Gastrocnemius medialis (tissue), 4 donors: ENCODE results near the gene CDC25B. TPM values are rescaled to one million over a fixed set of nuclear protein-coding genes. Genes with fewer than 3 reads are reported as not detected.

Experiments
- ATAC-seq, 2 donors: fragments of 150-250 bp; one replicate each; pipeline ENCODE4 v1.9.1; 2016
- DNase-seq, 2 donors: peaks; one replicate each; pipeline ENCODE4 v3.0.0-alpha.2; 2019
- H3K27ac ChIP-seq, 4 donors: fragments of 200-600 bp; sonication (generic); 1 replicate in 1 of 4; 2 replicates in 3 of 4; pipeline ENCODE4 v1.5.1; 2016 to 2018; ENCODE audit warnings: mild to moderate bottlenecking in 2 of 4, moderate library complexity in 1 of 4
- H3K27me3 ChIP-seq, 3 donors: fragments of 200-600 bp; sonication (generic) in 2 of 3; 1 replicate in 1 of 3; 2 replicates in 2 of 3; pipeline versions ENCODE4 v1.5.1 to v1.6.0; 2016 to 2019; ENCODE audit warnings: mild to moderate bottlenecking in 1 of 3, moderate library complexity in 1 of 3
- H3K36me3 ChIP-seq, 2 donors: fragments of 200-600 bp; sonication (generic) in 1 of 2; one replicate each; pipeline ENCODE4 v1.5.1; 2017 to 2018
- H3K4me1 ChIP-seq, 2 donors: fragments of 200-600 bp; sonication (generic) in 1 of 2; one replicate each; pipeline ENCODE4 v1.5.1; 2016 to 2017; ENCODE audit warnings: mild to moderate bottlenecking in 2 of 2
- H3K4me3 ChIP-seq, 4 donors: fragments of 200-600 bp; sonication (generic) in 3 of 4; 1 replicate in 1 of 4; 2 replicates in 3 of 4; pipeline ENCODE4 v1.5.1; 2016 to 2019; ENCODE audit warnings: mild to moderate bottlenecking in 2 of 4
- H3K9me3 ChIP-seq, 3 donors: fragments of 200-600 bp; sonication (generic) in 2 of 3; 1 replicate in 1 of 3; 2 replicates in 2 of 3; pipeline ENCODE4 v1.5.1; 2016 to 2019
- POLR2A ChIP-seq, 2 donors: fragments of 450-650 bp; IDR thresholded peaks; one replicate each; pipeline ENCODE4 v1.6.1; 2017; ENCODE audit warnings: antibody characterized with exemption in 2 of 2, mild to moderate bottlenecking in 2 of 2, moderate library complexity in 2 of 2
- in situ Hi-C, 4 donors: fragments of 200-750 bp; cut with MboI; loops; one replicate each; pipeline versions ENCODE4 v1.15.0 to v1.8.0; 2017; ENCODE audit warnings: low sequenced_read_pairs in 4 of 4
- intact Hi-C: fragments of 100-400 bp; cut with DNase I; formaldehyde crosslinking; loops from one replicate; pipeline ENCODE4 v1.15.1; 2023; ENCODE audit warnings: low total_unique reads
- total RNA-seq, 4 donors: library from RNA; depleted of rRNA; stranded (reverse); fragments of >200 nt; gene quantifications; one replicate each; pipeline versions ENCODE4 v1.1.0 to v1.2.3, GENCODE V29; 2016
- TF ChIP-seq, protein P1 (sequence below), 5 experiments: fragments of 450-650 bp in 3 of 5; fragments of 200-600 bp in 2 of 5; sonication (generic) in 2 of 5; IDR thresholded peaks in 4 of 5; conservative IDR thresholded peaks in 1 of 5; 1 replicate in 4 of 5; 2 replicates in 1 of 5; pipeline ENCODE4 v1.5.1; 2016 to 2019; ENCODE audit warnings: antibody characterized with exemption in 5 of 5, mild to moderate bottlenecking in 3 of 5, moderate library complexity in 3 of 5

CDC25B gene
- total RNA-seq, 4 donors from 2014 or later: 2.3 to 17.3 (median 10.1) TPM

DNA sequence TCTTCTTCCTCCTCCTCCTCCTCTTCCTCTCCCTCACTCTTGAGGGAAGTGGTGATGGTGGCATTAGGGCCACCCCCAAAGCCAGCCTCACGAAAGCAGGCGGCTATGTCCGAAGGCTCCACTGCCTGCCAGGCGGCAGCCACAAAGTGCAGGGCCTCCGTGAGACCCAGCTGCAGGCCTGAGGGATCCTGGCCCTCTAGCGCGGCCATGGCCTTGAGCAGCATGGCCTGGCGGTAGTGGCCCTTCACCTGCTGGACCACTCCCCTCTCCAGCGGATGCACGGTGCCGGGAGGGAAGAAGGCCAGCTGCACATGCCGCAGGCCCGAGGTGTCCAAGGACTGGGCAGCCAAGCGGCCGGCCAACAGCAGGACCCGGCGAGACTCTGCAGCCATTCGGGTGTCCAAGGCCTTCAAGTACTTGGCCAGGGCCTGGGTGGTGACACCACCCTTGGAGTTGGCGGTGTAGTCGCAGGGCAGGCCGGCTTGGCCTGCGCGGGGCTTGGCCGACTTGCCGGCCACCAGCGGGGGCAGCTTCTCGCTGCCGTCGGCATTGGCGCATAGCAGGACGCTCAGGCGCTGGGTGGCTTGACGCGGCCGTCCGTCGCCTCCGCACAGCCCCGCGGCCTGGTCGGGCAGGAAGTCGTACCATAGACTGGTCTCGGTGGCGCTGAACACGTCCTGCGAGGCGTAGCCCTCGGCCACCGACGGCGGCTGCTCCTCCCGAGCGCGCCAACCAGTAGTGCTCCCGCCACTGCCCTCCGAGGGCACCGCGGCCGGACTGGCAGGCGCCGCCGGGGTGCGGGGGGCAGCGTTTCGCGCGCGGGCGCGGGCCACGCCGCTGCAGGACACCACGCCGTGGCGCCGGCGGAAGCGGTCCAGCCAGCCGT is 10.6 kb upstream of the CDC25B start:
- Histone ChIP-seq H3K4me1 (peaks cover 35 to 38% of the 10 kb centered on the region in 2 donors), H3K36me3 (no peaks in the 10 kb centered on the region), H3K27me3 (no peaks in the 10 kb centered on the region), H3K9me3 (no peaks in the 10 kb centered on the region), H3K4me3 (peak overlapping the region; percentile 65 to 68 (median 67)), H3K27ac (peak overlapping the region; percentile 76 to 85 (median 82))
- no peak for TF ChIP-seq POLR2A (IDR thresholded peaks at IDR 0.05)
- TF ChIP-seq, protein P1, sequence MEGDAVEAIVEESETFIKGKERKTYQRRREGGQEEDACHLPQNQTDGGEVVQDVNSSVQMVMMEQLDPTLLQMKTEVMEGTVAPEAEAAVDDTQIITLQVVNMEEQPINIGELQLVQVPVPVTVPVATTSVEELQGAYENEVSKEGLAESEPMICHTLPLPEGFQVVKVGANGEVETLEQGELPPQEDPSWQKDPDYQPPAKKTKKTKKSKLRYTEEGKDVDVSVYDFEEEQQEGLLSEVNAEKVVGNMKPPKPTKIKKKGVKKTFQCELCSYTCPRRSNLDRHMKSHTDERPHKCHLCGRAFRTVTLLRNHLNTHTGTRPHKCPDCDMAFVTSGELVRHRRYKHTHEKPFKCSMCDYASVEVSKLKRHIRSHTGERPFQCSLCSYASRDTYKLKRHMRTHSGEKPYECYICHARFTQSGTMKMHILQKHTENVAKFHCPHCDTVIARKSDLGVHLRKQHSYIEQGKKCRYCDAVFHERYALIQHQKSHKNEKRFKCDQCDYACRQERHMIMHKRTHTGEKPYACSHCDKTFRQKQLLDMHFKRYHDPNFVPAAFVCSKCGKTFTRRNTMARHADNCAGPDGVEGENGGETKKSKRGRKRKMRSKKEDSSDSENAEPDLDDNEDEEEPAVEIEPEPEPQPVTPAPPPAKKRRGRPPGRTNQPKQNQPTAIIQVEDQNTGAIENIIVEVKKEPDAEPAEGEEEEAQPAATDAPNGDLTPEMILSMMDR (IDR thresholded peaks at IDR 0.05 in 4 of 5, conservative IDR thresholded peaks at IDR 0.05 in 1 of 5): no peak
- DNase-seq (no peak), ATAC-seq (peak in 1 of 2 donors; percentile 1)
- in situ Hi-C loops (no loop called here), intact Hi-C loops (loop anchor here (1.0 to 5.0 kb wide), 3 partner anchors 35 to 302 kb away; partner anchors contain the start of genes AP5S1 and MAVS)

DNA sequence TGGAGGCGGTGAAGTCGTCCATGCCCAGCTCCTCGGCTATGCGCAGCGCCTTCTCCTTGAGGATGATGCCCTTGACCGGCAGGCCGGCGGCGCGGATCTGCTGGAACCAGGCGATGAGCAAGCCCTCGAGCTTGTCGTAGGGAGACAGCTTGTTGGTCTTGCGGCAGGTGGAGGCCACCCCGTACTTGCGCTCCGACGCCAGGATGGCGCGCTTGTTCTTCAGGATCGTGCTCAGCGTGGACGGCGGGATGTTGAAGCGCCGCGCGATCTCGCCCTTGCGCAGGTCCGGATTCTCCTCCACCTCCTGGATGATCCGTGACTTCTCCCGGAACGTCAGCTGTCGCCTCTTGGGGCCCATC is 10.0 kb upstream of the CDC25B start:
- no peaks in the 10 kb centered on the region for H3K36me3 ChIP-seq
- ATAC-seq: peak; percentile 56 to 71
- TF ChIP-seq POLR2A (IDR thresholded peaks at IDR 0.05): no peak
- TF ChIP-seq, protein P1 (IDR thresholded peaks at IDR 0.05 in 4 of 5, conservative IDR thresholded peaks at IDR 0.05 in 1 of 5): no peak
- peak overlapping the region; percentile 65 to 68 (median 67) for H3K4me3 ChIP-seq
- peak; percentile 23 to 53 for DNase-seq
- no peaks in the 10 kb centered on the region for H3K27me3 ChIP-seq
- peaks cover 29 to 33% of the 10 kb centered on the region in 2 donors for H3K4me1 ChIP-seq
- intact Hi-C loops (loop anchor here (1.0 to 5.0 kb wide), 3 partner anchors 34 to 301 kb away; partner anchors contain the start of genes AP5S1 and MAVS), in situ Hi-C loops (no loop called here)
- H3K9me3 ChIP-seq: no peaks in the 10 kb centered on the region
- H3K27ac ChIP-seq: peak overlapping the region; percentile 76 to 85 (median 82)

DNA sequence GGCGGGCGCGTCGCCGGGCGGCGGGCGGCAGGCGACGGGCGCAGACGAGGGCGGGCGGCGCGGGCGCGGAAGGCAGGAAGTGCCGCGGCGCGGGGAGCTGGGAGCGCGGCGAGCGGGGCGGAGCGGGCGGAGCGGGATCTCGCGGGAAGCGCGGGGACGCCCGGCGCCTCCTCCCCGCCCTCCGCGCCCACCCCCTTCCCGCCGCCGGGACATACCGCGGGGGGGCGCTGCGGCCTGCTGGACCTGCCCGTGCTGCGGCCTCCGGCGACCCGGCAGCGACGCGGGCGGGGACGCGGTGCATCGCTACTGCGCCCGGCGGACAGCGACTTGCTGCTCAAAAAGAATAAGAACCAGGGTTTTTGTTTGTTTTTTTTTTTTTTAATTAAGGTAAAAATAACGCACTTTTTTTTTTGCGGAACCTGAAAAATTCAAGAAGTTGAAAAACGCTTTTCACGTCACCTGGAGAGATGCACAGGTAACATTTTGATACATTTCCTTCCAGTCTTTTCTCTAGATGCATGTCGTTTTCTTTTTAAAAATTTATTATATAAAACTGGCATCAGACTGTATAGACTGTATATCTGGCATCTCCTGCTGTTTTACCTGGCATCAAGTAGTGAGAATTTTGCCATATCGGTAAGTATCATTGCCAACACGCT is 9.3 kb upstream of the CDC25B start, which contains the start of gene CENPB:
TSS of gene CENPB (minus strand) at position 76 of the 659 bp plus-strand sequence. CDS start 257 bp downstream, outside the sequence.
- Histone ChIP-seq H3K9me3 (no peaks in the 10 kb centered on the region), H3K4me1 (peaks cover 28 to 32% of the 10 kb centered on the region in 2 donors), H3K36me3 (no peaks in the 10 kb centered on the region), H3K27ac (peak within 1 kb of the TSS; percentile 76 to 85 (median 82)), H3K27me3 (no peaks in the 10 kb centered on the region), H3K4me3 (peak within 1 kb of the TSS; percentile 65 to 68 (median 67))
- intact Hi-C loops: loop anchor here (1.0 to 5.0 kb wide), 3 partner anchors 34 to 301 kb away; partner anchors contain the start of genes AP5S1 and MAVS
- no peak for TF ChIP-seq POLR2A (IDR thresholded peaks at IDR 0.05)
- TF ChIP-seq, protein P1 (IDR thresholded peaks at IDR 0.05 in 4 of 5, conservative IDR thresholded peaks at IDR 0.05 in 1 of 5): peak; percentile 59 to 97 (median 66)
- ATAC-seq (peak; percentile 91 to 92), DNase-seq (peak; percentile 76 to 82)
- in situ Hi-C loops: no loop called here

DNA sequence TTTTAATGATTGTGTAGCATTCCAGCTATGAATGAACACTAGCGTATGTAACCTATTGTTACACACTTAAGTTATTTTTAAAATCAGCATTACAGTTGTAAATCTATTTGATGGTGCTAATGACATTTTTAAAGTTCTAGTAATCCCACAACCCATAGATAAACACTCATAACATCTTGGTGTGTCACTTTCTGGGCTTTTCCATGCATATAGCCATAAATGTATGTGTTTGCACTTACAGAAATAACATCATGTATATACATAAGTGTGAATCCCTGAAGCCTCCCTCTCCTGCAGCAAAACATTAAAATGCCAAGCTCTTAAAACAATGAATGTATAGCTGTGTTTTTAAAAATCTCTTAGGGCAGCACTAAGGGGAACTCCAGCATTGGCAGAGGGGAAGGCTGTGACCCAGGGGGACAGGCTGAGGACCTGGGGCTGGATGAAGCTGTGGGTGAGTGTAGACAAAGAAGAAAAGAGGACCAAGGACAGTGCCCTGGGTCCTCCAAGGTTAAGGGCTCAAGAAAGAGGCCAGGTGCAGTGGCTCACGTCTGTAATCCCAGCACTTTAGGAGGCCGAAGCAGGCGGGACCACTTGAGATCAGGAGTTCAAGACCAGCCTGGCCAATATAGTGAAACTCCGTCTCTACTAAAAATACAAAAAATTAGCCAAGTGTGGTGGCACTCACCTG is 8.6 kb upstream of the CDC25B start:
- peak overlapping the region in 3 of 4 donors; percentile 21 to 51 (median 50) for H3K27ac ChIP-seq
- intact Hi-C loops: loop anchor here (2.0 to 5.0 kb wide), 2 partner anchors 59 to 300 kb away; partner anchors contain the start of gene MAVS
- peaks cover 28 to 32% of the 10 kb centered on the region in 2 donors for H3K4me1 ChIP-seq
- no peaks in the 10 kb centered on the region for H3K36me3 ChIP-seq
- no peaks in the 10 kb centered on the region for H3K9me3 ChIP-seq
- peak overlapping the region in 3 of 4 donors; percentile 18 to 34 (median 22) for H3K4me3 ChIP-seq
- in situ Hi-C loops: no loop called here
- H3K27me3 ChIP-seq: no peaks in the 10 kb centered on the region
- DNase-seq: no peak
- no peak for TF ChIP-seq POLR2A (IDR thresholded peaks at IDR 0.05)
- TF ChIP-seq, protein P1 (IDR thresholded peaks at IDR 0.05 in 4 of 5, conservative IDR thresholded peaks at IDR 0.05 in 1 of 5): no peak
- ATAC-seq: no peak
